Peyer's patch (tissue), 4 donors: ENCODE data around the gene DGKE. TPM values are rescaled to one million over a fixed set of nuclear protein-coding genes. Genes with fewer than 3 reads are reported as not detected.

Experiments used
- DNase-seq, 3 donors: peaks; one replicate each; pipeline ENCODE4 v3.0.0-alpha.2; 2017 to 2019
- H3K27ac ChIP-seq, 4 donors: fragments of 200-600 bp; sonication (generic); one replicate each; pipeline ENCODE4 v1.5.1; 2016 to 2019
- H3K27me3 ChIP-seq, 2 donors: fragments of 200-600 bp; sonication (generic); one replicate each; pipeline ENCODE4 v1.5.1; 2019
- H3K36me3 ChIP-seq, 3 donors: fragments of 200-600 bp; sonication (generic); one replicate each; pipeline ENCODE4 v1.5.1; 2016 to 2019
- H3K4me1 ChIP-seq, 4 donors: fragments of 200-600 bp; sonication (generic); one replicate each; pipeline ENCODE4 v1.5.1; 2016 to 2019
- H3K4me3 ChIP-seq, 4 donors: fragments of 200-600 bp; sonication (generic); 1 replicate in 3 of 4; 2 replicates in 1 of 4; pipeline ENCODE4 v1.5.1; 2016 to 2019; ENCODE audit warnings: mild to moderate bottlenecking in 1 of 4
- H3K9me3 ChIP-seq, 4 donors: fragments of 200-600 bp; sonication (generic); one replicate each; pipeline ENCODE4 v1.5.1; 2016 to 2019; ENCODE audit warnings: mild to moderate bottlenecking in 1 of 4
- POLR2A ChIP-seq, 2 donors: fragments of 450-650 bp; IDR thresholded peaks; one replicate each; pipeline ENCODE4 v1.5.1; 2017; ENCODE audit warnings: antibody characterized with exemption in 2 of 2, mild to moderate bottlenecking in 2 of 2, moderate library complexity in 2 of 2
- total RNA-seq, 4 donors: library from RNA; depleted of rRNA; stranded (reverse); fragments of >200 nt; gene quantifications; one replicate each; pipeline ENCODE4 v1.1.0, GENCODE V29; 2016
- TF ChIP-seq, protein P1 (sequence below), 6 experiments: fragments of 450-650 bp in 4 of 6; fragments of 200-600 bp in 2 of 6; sonication (generic) in 1 of 6; IDR thresholded peaks; one replicate each; pipeline ENCODE4 v1.5.1; 2017 to 2019; ENCODE audit warnings: antibody characterized with exemption in 6 of 6, mild to moderate bottlenecking in 3 of 6, moderate library complexity in 1 of 6

The DGKE gene
- total RNA-seq, 4 donors from 2014 or later: 4.2 to 12.4 (median 9.0) TPM

DNA sequence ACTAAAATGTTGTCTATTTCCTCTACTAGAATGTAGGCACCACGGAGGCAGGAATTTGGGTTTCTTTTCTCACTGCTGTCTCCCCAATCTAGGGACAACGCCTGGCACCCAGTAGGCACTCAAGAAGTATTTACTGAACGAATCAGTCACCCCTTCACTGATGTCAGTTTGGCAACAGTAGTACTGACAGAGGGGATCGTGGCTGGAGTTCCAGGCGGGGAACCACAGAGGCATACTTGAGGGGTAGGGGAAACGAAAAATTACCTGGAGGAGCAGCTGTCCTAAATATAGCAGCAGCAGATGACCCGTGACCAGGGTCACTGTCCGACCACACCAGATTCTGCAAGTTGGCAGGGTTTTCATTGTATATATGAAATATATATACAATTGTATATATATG is 46.6 kb downstream of the DGKE start:
- no peak overlapping the region for H3K27ac ChIP-seq
- no peak for DNase-seq
- no peaks in the 10 kb centered on the region for H3K9me3 ChIP-seq
- TF ChIP-seq, protein P1, sequence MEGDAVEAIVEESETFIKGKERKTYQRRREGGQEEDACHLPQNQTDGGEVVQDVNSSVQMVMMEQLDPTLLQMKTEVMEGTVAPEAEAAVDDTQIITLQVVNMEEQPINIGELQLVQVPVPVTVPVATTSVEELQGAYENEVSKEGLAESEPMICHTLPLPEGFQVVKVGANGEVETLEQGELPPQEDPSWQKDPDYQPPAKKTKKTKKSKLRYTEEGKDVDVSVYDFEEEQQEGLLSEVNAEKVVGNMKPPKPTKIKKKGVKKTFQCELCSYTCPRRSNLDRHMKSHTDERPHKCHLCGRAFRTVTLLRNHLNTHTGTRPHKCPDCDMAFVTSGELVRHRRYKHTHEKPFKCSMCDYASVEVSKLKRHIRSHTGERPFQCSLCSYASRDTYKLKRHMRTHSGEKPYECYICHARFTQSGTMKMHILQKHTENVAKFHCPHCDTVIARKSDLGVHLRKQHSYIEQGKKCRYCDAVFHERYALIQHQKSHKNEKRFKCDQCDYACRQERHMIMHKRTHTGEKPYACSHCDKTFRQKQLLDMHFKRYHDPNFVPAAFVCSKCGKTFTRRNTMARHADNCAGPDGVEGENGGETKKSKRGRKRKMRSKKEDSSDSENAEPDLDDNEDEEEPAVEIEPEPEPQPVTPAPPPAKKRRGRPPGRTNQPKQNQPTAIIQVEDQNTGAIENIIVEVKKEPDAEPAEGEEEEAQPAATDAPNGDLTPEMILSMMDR (IDR thresholded peaks at IDR 0.05): no peak
- no peak for TF ChIP-seq POLR2A (IDR thresholded peaks at IDR 0.05)
- H3K4me1 ChIP-seq: no peaks in the 10 kb centered on the region
- no peaks in the 10 kb centered on the region for H3K27me3 ChIP-seq
- H3K36me3 ChIP-seq: no peaks in the 10 kb centered on the region
- no peak overlapping the region for H3K4me3 ChIP-seq

DNA sequence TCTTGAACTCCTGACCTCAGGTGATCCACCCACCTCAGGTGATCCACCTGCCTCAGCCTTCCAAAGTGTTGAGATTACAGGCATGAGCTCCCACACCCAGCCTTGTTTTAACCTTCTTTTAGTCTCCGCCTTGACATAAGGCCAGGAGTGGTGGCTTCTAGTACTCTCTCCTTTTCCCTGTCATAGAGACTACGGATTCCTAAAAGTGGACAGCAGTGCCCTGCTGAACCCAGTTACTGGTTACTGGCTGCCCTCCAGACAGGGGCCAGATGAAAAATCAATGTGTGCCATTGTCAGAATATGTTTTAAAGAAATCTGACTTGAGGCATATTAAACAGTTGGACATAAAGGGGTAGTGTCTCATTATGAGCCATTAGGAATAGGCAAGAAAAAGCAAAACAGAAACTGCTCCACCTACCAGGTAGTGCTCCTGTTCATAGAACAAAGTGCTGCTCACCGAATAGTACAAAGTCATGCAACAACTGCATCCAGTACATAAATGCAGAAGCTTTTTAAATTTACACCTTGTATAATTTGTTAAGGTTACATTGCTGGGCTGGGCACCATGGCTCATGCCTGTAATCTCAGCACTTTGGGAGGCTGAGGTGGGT is 47.8 kb downstream of the DGKE start:
- Histone ChIP-seq H3K4me3 (no peak overlapping the region), H3K27me3 (no peaks in the 10 kb centered on the region), H3K4me1 (peaks cover 0 to 6% (median 0%) of the 10 kb centered on the region in 4 donors), H3K9me3 (no peaks in the 10 kb centered on the region), H3K27ac (no peak overlapping the region), H3K36me3 (no peaks in the 10 kb centered on the region)
- no peak for DNase-seq
- TF ChIP-seq POLR2A (IDR thresholded peaks at IDR 0.05): no peak
- TF ChIP-seq, protein P1 (IDR thresholded peaks at IDR 0.05): no peak

DNA sequence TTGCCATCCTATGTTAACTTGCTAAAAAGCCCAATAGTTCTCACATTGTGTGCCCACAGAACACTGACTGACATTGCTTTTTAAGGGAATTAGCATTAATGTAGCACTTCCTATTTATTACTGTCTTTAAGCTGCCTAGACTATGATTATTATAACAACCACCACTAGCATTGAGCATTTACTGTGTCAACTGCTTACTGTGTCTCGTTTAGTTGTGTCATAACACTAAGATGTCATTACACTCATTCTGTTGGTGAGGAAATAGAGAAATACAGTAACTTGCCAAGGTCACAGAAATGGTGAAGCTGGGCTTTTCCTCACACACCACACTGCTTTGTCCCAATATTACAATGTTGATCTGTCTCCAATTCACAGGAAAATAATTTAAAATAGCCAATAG is 49.7 kb downstream of the DGKE start:
- Histone ChIP-seq H3K27me3 (no peaks in the 10 kb centered on the region), H3K27ac (no peak overlapping the region), H3K9me3 (peaks cover 0 to 13% (median 0%) of the 10 kb centered on the region in 4 donors), H3K36me3 (peaks cover 0 to 11% (median 0%) of the 10 kb centered on the region in 3 donors), H3K4me3 (no peak overlapping the region), H3K4me1 (peaks cover 0 to 6% (median 0%) of the 10 kb centered on the region in 4 donors)
- no peak for TF ChIP-seq POLR2A (IDR thresholded peaks at IDR 0.05)
- TF ChIP-seq, protein P1 (IDR thresholded peaks at IDR 0.05): no peak
- no peak for DNase-seq

DNA sequence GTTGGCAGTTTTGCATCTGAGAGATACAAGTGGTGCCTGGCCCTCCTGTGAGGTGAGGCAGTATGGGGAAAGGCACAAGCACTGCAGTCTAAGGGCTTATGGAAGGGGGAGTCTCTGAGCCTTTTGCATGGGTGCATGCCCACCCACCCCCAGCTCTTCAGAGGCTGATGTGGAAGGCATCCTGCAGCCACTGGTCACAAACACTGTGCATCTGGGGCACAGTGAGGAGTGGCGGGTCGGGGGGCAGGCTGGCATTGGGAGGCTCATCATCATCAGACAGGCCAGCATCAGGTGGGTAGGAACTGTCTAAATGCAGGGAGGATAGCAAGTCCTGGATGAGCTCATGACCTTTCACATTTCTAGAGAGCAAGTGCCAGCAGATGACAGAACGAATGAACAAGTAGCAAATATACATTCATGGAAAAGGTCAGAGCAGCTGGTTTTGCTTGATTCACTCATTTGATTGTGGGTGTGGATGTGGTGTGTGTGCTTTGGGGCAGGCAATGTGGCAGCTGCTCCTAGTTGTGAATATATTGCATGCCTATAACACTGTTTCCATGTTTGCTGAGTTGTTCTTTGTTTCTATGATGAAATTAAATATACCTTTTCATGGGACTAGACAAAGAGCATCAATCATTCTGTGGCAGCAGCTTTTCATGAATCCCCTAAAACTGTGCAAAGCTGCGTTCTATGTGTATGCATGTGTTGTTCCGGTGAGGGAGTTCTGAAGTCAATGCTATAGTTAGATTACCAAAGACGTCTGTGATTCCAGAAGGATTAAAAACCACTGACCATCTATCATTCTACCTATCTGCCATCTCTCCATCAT is 50.7 kb downstream of the DGKE start:
- H3K36me3 ChIP-seq: peaks cover 0 to 19% (median 0%) of the 10 kb centered on the region in 3 donors
- no peak for DNase-seq
- peaks cover 0 to 6% (median 0%) of the 10 kb centered on the region in 4 donors for H3K4me1 ChIP-seq
- H3K27me3 ChIP-seq: no peaks in the 10 kb centered on the region
- H3K9me3 ChIP-seq: peaks cover 0 to 13% (median 0%) of the 10 kb centered on the region in 4 donors
- TF ChIP-seq POLR2A (IDR thresholded peaks at IDR 0.05): no peak
- TF ChIP-seq, protein P1 (IDR thresholded peaks at IDR 0.05): no peak
- peak overlapping the region in 2 of 4 donors; percentile 11 to 67 for H3K27ac ChIP-seq
- no peak overlapping the region for H3K4me3 ChIP-seq

DNA sequence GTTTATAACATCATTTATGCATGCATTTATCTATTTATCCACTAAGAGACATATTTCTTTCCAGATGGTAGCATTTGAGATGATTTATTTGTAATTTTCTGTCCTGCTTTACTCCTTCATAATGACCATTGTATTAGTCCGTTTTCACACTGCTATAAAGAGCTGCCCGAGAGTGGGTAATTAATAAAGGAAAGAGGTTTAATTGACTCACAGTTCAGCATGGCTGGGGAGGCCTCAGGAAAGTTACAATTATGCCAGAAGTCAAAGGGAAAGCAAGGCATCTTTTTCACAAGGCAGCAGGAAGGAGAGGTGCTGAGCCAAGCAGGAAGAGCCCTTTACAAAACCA is 51.3 kb downstream of the DGKE start:
- Histone ChIP-seq H3K4me1 (peaks cover 0 to 6% (median 0%) of the 10 kb centered on the region in 4 donors), H3K27ac (peak overlapping the region in 2 of 4 donors; percentile 34 to 67), H3K36me3 (peaks cover 0 to 25% (median 0%) of the 10 kb centered on the region in 3 donors), H3K27me3 (no peaks in the 10 kb centered on the region), H3K9me3 (peaks cover 0 to 13% (median 0%) of the 10 kb centered on the region in 4 donors), H3K4me3 (no peak overlapping the region)
- DNase-seq: no peak
- TF ChIP-seq, protein P1 (IDR thresholded peaks at IDR 0.05): no peak
- TF ChIP-seq POLR2A (IDR thresholded peaks at IDR 0.05): no peak
